Cardiac septum (tissue), 1 donor: ENCODE measurements around the gene FCN1. TPM values are rescaled to one million over a fixed set of nuclear protein-coding genes. Genes with fewer than 3 reads are reported as not detected.
"Not testable (repeated sequence)": the region's sequence is repeated elsewhere in the genome, so short reads cannot be mapped to it uniquely, and the experiment has no call there.

ENCODE experiments used
- DNase-seq: peaks from one replicate; pipeline ENCODE4 v3.0.0-alpha.2; 2020; ENCODE audit warnings: low spot score
- intact Hi-C: fragments of 100-400 bp; cut with DNase I; formaldehyde crosslinking; loops from one replicate; pipeline ENCODE4 v1.14.0; 2022
- total RNA-seq: library from RNA; stranded (reverse); fragmentation: NEBNext Ultra II Directional; extraction: Animal tissue kit (Norgen Biotek cat#: 25700); gene quantifications from one replicate; pipeline ENCODE4 v1.2.1, GENCODE V29; 2021
- donor health status: DM: no; HTN: no; CAD: no.

The FCN1 gene
- total RNA-seq, 1 donor from 2014 or later = 5.3 TPM

- DNase-seq = peak; percentile 64
- intact Hi-C loops = no loop called here
Measured at GRCh38 chr9:134863941-134864820, 53.5 kb downstream of the FCN1 start.

DNA sequence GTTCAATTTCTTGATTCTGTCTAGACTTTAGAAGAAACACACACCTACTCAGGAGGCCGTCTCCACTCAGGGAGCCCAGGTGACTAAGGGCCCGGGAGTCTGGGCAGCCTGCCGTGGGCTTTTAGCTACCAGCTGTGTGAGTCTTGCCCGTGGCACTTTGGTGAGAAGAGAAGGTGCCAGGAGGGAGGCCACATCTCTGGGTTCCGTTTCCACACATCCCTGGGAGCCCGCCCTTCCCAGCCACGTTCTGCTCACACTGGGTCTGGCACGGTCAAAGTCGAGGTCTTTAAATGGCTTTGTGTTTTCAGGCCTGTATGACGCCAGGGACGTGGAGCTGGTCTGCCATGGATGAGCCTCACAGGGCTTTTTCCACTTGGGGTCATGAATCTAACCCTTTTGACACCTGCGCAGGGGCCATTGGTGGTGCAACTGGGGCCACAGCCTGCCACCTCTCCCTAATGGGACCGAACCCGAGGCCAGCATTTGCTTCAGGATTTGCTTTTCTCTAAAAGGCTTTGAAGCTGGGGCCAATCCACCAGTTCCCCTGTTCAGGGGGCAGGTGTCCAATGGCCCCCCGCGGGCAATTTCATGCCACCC lies 54.3 kb downstream of the FCN1 start:
- intact Hi-C loops = no loop called here

GRCh38 chr9:134861595-134862334 lies 55.9 kb downstream of the FCN1 start:
- intact Hi-C loops = no loop called here
- no peak for DNase-seq

More for the DNA sequence above, 54.3 kb downstream of the FCN1 start:
- DNase-seq = no peak

DNA sequence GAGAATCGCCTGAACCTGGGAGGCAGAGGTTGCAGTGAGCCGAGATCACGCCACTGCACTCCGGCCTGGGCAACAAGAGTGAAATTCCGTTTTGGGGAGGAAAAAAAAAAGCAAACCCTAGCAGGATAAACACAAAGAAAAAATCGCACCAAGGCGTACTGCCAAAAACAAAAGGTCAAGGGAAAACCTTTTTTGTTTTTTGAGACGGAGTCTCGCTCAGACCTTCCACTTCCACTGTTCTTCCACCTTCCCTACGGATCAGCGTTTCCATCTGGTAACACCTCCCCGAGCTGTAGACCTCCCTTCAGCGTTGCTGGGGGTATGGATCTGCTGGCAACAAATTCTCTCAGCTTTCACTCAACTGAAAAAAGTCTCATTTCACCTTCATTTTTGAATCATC lies 57.2 kb downstream of the FCN1 start:
- no peak for DNase-seq
- intact Hi-C loops = no loop called here

DNA sequence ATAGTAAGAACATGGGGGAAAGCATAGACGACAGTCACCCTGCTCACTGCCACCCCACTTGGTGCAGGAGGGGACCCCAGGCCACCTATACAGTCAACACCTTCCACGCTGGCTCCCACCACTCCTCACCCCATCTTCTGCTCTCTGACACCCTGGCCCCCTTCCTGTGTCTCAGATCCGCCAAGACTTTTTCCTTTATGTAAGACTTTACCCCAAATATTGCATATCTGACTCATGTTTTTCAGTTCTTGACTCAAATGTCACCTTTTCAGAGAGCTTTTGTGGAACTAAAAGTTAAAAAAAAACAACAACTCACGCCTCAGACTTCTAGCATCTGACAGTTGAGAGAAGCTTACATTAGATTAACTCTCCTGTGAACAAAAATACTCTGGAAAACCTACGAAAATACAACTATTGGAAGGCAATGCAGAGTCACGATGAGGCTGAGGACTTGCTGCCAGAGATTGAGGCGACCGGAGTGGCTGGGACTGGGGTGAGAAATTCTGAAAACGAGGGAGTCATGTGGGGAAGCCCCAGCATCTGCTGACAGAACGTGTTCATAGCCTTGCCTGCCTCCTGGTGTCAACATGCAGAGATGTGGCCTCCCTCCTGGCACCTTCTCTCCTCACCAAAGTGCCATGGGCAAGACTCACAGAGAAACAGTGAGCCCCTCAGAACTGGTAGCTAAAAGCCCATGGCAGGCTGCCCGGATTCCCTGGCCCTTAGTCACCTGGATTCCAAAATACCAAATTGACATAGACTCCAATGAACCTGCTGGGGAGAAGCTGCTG lies 59.5 kb downstream of the FCN1 start:
- intact Hi-C loops = no loop called here
- no peak for DNase-seq

GRCh38 chr9:134857451-134857850 lies 60.3 kb downstream of the FCN1 start:
- intact Hi-C loops, DNase-seq: not testable (repeated sequence)

DNA sequence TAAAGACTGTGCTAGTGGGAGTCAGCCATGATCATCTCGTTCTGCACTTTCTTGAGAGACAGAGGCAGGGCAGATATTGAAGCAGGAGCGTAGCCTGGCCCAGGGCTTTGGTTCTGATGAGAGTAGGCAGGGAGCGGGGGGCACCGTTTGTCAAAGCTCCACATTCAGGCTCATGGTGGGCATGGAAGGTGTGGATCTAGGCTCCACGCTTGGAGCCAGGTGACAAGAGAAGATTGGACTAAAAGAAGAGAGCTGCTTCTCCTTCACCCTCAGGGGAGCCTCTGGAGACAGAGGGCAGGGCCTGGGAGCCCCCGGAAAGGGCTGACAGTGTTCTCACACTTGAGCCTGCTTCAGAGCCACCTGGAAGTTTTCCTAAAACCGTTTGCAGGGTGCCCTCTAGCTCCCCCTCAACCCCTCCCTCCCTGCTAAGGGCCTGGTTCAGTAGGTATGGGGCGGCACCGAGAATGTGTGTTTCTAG lies 61.8 kb downstream of the FCN1 start:
- DNase-seq = no peak
- intact Hi-C loops = no loop called here

Other genes with a start within 250 kb of the FCN1 start
- gene FCN2, start 37.1 kb downstream of the FCN1 start, total RNA-seq = not detected
- 8.6 TPM for gene OLFM1, start 169.8 kb upstream of the FCN1 start, total RNA-seq